GM12801 (cell line): Measurements from ENCODE around the gene ALS2CL.

Experiments used
- TF ChIP-seq, protein P1 (sequence below): IDR thresholded peaks from one replicate; pipeline ENCODE4 v1.5.1; 2011; ENCODE audit warnings: control low read depth; ENCODE audit not compliant: insufficient read length; ENCODE audit errors: extremely low read depth

ALS2CL gene

DNA sequence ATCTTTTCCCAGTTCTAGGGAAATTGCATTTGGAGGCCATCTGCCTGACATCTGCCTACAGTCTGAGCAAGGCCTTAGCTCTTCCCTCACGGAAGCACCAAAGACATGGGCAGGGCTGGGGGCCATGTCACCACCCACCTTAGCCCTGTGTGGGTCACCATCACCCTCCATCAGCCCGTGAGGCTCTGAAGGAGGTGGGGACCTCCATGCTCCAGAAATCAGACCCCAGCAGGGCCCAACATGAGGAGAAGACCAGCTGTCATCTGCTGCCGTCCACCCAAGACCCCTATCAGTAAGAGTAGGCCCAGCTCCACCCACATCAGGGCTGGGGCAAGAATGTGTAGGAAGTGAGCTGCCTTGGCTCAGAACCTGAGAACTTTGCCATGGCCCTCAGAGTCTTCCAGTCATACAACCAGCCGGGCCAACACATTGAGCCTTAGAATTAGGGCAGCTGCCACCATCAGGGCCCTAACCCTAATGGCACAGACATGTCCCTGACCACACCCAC is 9.6 kb upstream of the ALS2CL start:
- TF ChIP-seq, protein P1, sequence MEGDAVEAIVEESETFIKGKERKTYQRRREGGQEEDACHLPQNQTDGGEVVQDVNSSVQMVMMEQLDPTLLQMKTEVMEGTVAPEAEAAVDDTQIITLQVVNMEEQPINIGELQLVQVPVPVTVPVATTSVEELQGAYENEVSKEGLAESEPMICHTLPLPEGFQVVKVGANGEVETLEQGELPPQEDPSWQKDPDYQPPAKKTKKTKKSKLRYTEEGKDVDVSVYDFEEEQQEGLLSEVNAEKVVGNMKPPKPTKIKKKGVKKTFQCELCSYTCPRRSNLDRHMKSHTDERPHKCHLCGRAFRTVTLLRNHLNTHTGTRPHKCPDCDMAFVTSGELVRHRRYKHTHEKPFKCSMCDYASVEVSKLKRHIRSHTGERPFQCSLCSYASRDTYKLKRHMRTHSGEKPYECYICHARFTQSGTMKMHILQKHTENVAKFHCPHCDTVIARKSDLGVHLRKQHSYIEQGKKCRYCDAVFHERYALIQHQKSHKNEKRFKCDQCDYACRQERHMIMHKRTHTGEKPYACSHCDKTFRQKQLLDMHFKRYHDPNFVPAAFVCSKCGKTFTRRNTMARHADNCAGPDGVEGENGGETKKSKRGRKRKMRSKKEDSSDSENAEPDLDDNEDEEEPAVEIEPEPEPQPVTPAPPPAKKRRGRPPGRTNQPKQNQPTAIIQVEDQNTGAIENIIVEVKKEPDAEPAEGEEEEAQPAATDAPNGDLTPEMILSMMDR: no peak

DNA sequence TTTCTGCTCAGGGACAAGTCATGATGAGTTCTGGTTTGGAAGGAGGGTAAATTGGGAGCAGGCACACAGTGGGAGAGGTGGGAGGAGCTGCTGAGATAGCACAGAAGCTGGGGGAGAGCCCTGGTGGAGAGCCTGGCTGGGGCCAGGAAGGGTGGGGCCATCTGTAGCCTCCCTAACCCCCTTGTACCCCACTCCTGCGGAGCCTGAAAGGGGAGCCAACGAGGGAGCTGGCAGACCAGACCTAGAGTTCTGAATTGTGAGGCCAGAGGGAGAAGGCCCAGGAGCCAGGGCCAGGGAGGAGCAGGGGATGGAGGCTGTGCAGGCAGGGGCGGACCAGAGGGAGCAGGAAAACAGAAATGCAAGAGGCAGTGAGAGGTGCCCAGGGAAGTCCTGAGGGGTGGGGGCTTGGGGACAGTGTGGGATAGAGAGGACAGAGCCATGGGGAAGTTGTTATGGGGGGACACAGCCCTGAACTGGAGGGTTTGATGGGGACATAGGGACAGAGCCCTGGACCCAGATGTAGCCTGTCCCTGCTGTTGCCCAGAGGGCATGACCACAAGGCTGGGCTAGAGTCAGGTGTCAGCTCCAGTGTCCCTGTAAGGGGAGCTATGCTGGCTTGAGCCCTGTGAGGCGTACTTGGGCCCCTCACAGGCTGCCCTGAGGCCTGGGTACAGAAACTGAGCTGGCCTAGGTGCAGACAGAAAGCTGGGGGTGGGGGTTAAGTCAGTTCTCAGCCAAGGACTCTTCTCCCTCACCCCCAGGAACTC is 8.9 kb upstream of the ALS2CL start:
- TF ChIP-seq, protein P1: no peak

DNA sequence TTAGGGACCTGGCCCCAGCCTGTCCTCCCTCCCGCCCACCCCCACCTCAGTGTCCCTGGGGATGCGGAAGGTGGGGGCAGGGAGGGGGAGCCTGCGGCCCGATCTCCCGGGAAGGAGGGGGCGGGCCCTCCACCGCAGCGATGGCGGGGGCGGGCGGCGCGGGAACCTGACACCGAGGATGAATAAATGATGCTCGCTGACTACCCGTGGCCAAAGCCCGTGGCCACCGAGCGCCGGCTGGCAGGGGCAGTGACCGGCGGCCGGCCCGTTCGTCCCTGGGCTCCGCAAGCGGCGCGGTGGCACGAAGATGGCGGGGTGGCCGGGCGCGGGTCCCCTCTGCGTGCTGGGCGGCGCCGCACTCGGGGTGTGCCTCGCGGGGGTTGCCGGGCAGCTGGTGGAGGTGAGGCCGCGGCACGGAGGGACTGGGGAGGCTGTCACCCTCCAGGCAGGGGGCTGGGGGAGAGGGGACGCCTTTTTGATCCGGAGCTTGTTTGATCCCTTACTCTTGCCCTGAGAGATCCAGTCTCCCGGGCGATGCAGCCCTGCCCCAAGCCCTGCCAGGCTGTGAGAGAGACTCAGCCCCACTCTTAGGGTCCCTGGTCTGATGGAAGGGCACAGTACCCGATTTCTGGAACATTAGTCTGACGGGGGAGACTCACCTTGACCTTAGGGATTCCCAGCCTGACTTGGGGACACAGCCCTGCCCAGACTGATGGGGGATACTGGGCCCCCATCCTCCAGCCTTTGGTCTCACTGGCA is 7.9 kb upstream of the ALS2CL start, which contains the start of gene TMIE:
Gene TMIE (plus strand): TSS at position 212 of the 759 bp plus-strand sequence. CDS start 96 bp downstream, at position 308.
- TF ChIP-seq, protein P1: no peak

DNA sequence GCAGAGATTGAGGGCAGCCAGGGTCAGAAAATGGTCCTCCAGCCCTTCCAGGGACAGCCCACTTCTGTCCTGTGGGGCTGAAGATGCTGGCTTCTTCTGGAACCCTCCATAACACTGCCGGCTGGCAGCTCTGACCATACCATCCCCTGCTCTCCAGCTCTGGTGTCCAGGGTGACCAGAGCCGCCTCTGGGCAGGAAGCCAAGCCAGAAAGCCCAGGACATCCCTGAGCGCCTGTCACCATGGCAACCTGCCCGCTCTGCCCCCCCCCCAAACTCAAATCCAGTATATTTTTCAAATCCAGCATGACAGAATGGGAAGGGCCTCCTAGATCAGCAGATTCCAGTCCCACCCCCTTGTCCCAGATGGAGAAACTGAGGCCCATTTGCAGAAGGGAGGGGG is 7.3 kb upstream of the ALS2CL start:
- TF ChIP-seq, protein P1: no peak

DNA sequence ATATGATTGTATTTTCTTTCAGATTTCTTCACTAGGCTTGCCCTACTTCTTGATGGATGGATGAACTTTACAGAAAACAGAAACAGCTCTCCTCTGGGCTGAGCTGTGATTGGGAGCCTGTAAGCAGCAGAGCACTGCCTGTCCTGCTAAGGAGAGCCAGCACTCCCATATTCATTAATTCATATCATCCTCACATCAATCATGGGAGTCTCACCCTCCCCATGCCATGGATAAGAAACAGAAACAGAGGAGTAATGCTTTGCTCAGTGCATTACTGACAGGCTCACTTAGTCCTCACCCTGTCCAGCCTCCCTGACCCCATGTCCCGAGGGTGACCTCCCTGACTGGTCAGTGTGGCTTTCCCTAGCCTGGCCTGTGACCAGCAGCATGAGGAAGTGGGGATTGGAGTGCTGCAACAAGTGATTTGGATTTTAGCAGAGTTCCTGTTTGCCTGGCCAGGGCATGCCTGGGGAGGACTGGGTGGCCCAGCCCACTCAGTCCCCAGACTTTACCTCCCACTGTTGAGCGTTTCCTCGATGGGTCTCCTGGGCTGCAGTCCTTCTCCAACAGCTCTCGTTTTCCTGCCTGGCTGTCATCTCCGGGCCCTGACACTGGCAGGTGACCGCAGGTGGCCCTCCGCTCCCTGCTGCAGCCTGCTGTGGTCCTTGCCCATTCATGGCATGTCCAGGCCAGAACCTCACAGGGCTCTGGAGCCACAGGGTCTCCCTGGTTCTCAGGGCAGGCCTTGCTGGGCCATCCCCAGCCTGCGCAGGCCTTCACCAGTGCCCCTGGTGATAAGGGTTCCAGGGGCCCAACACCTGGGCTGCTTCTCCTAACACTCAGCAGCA is 6.4 kb upstream of the ALS2CL start:
- TF ChIP-seq, protein P1: no peak

DNA sequence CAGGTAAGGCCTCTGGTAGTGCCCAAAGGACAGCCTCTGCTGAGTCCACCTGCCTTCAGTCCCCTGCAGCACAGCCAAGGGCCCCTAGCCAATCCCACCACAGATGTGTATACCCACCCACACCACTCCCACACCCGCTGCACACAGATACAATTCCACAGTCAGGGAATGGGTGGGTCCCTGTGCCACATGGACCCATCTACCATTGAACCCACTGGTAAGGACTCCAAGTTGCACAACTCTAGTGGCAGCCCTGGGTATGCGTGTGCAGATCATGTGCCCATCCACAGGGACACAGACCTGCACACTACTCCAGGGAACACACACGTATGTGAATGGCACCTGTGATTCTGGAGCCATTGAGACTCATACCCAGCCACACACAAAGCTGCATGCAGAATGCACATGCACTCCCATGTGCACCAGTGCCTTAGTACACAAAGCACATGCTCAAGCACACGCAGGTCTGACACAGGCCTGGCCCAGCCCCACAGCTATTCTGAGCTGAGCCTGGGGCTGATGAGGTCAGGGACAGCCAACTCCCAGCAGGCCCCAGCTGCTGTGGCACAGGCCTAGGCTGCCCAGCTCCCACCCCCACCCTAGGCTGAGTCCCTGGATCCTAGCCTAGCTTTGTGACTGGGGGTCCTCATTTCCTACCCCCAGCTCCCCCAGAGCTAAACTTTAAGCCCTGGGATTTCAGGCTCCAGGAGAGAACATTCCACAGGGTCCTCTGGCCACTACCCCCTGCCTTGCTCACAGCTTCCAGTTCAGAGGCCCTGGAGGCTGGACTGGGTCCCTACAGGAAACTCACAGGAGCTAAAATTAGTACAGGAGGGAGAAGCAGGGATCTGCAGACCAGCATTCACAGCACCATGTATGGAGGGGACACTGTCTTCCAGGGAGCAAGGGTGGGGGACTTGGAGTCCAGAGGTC is 2.7 kb upstream of the ALS2CL start:
- TF ChIP-seq, protein P1: no peak
